PC-9 (cell line): Measurements from ENCODE around the gene GBP4. TPM values are rescaled to one million over a fixed set of nuclear protein-coding genes. Genes with fewer than 3 reads are reported as not detected.

ENCODE experiments used
- BruUV-seq: library from RNA; stranded (reverse); fragments of 400-500 nt; replicated peaks from 2 replicates; lab custom pipeline; 2021; lab: Mats Ljungman, UMichigan
- CTCF ChIA-PET: fragments of 300-600 bp; sonication (Branson Sonifier 250); formaldehyde crosslinking; loops from one replicate; lab custom pipeline; 2022; ENCODE audit warnings: antibody characterized with exemption; lab: Charles Lee
- POLR2A ChIA-PET: fragments of 300-600 bp; sonication (Branson Sonifier 250); formaldehyde crosslinking; loops from one replicate; lab custom pipeline; 2022; ENCODE audit warnings: antibody characterized with exemption; ENCODE audit not compliant: unreplicated experiment; lab: Charles Lee
- DNase-seq, 2 experiments: peaks; one replicate each; pipeline versions ENCODE4 v3.0.0 to v3.0.0-alpha.2; 2015 to 2022; ENCODE audit warnings: mixed read lengths in 1 of 2
- H2AFZ ChIP-seq: fragments of 200-600 bp; sonication (generic); 2 replicates; pipeline ENCODE4 v1.8.1; 2017; ENCODE audit warnings: antibody characterized with exemption
- H3F3A ChIP-seq: fragments of 200-600 bp; sonication (generic); 2 replicates; pipeline ENCODE4 v1.8.1; 2017; ENCODE audit warnings: antibody characterized with exemption, mild to moderate bottlenecking, low read depth; ENCODE audit not compliant: insufficient read depth
- H3K27ac ChIP-seq: fragments of 200-600 bp; sonication (generic); 2 replicates; pipeline ENCODE4 v1.6.1; 2016; ENCODE audit warnings: mixed run types
- H3K27me3 ChIP-seq: fragments of 200-600 bp; sonication (generic); 2 replicates; pipeline ENCODE4 v1.6.1; 2016; ENCODE audit warnings: low read depth, mixed run types; ENCODE audit not compliant: insufficient read depth
- H3K36me3 ChIP-seq: fragments of 200-600 bp; sonication (generic); 2 replicates; pipeline ENCODE4 v1.6.1; 2016; ENCODE audit warnings: low read depth, mixed run types
- H3K4me1 ChIP-seq: fragments of 200-600 bp; sonication (generic); replicated peaks from 2 replicates; pipeline ENCODE4 v1.6.1; 2016; ENCODE audit warnings: mixed run types; ENCODE audit not compliant: insufficient read depth
- H3K4me2 ChIP-seq: fragments of 200-600 bp; sonication (generic); 2 replicates; pipeline ENCODE4 v1.6.1; 2017; ENCODE audit warnings: mixed run types
- H3K4me3 ChIP-seq: fragments of 200-600 bp; sonication (generic); 2 replicates; pipeline ENCODE4 v1.6.1; 2016; ENCODE audit warnings: mixed run types
- H3K79me2 ChIP-seq: fragments of 200-600 bp; sonication (generic); 2 replicates; pipeline ENCODE4 v1.6.1; 2017; ENCODE audit warnings: low read depth, mixed run types
- H3K9me2 ChIP-seq: fragments of 200-600 bp; sonication (generic); 2 replicates; pipeline ENCODE4 v1.8.1; 2017; ENCODE audit warnings: mild to moderate bottlenecking; ENCODE audit not compliant: insufficient read depth
- H3K9me3 ChIP-seq: fragments of 200-600 bp; sonication (generic); 2 replicates; pipeline ENCODE4 v1.8.1; 2016; ENCODE audit warnings: low read depth; ENCODE audit not compliant: insufficient read depth
- H4K20me1 ChIP-seq: fragments of 200-600 bp; sonication (generic); 2 replicates; pipeline ENCODE4 v1.8.1; 2017; ENCODE audit not compliant: insufficient read depth
- CTCF ChIP-seq: fragments of 200-600 bp; sonication (generic); conservative IDR thresholded peaks from 2 replicates; pipeline ENCODE4 v1.6.1; 2017; ENCODE audit warnings: mixed run types, antibody characterized with exemption, mild to moderate bottlenecking, moderate library complexity
- EZH2 ChIP-seq: fragments of 200-600 bp; sonication (generic); IDR thresholded peaks from 2 replicates; pipeline ENCODE4 v1.8.0; 2017; ENCODE audit warnings: antibody characterized with exemption, low read depth
- intact Hi-C: fragments of 100-400 bp; cut with micrococcal nuclease; formaldehyde crosslinking; loops from one replicate; pipeline ENCODE4 v1.10.0; 2022; ENCODE audit not compliant: unreplicated experiment
- total RNA-seq: library from RNA; stranded (reverse); gene quantifications from 2 replicates; pipeline ENCODE4 v1.2.3, GENCODE V29; 2021

Gene GBP4
- total RNA-seq, 1 experiment from 2014 or later: 0.83 TPM

GRCh38 chr1:89179343-89179742, 19.4 kb downstream of the GBP4 start:
- Histone ChIP-seq H2AFZ (no peak overlapping the region), H3K9me2 (no peaks in the 10 kb centered on the region; the same call in 1 of the 2 replicates), H4K20me1 (no peaks in the 10 kb centered on the region), H3K27me3 (no peaks in the 10 kb centered on the region), H3K9me3 (no peaks in the 10 kb centered on the region), H3K79me2 (no peaks in the 10 kb centered on the region), H3K27ac (no peak overlapping the region), H3K36me3 (no peaks in the 10 kb centered on the region), H3K4me2 (no peak overlapping the region), H3K4me3 (no peak overlapping the region), H3F3A (no peaks in the 10 kb centered on the region), H3K4me1 (no peaks in the 10 kb centered on the region)
- peak in 1 of 2 experiments; percentile 20 for DNase-seq
- intact Hi-C loops: no loop called here
- ChIA-PET POLR2A (no interaction called here), CTCF (no interaction called here)
- BruUV-seq: no TSS peak
- no peak for TF ChIP-seq EZH2
- no peak for TF ChIP-seq CTCF

GRCh38 chr1:89176971-89177370, 21.8 kb downstream of the GBP4 start:
- BruUV-seq: no TSS peak
- H3K4me3 ChIP-seq: no peak overlapping the region
- intact Hi-C loops: no loop called here
- H2AFZ ChIP-seq: no peak overlapping the region
- H3K9me3 ChIP-seq: no peaks in the 10 kb centered on the region
- peaks cover 6% of the 10 kb centered on the region; the same call in 1 of the 2 replicates for H3K9me2 ChIP-seq
- CTCF ChIA-PET: no interaction called here
- no peaks in the 10 kb centered on the region for H3K4me1 ChIP-seq
- H3K27me3 ChIP-seq: no peaks in the 10 kb centered on the region
- DNase-seq: no peak
- no peaks in the 10 kb centered on the region for H3F3A ChIP-seq
- no peaks in the 10 kb centered on the region for H4K20me1 ChIP-seq
- no peak overlapping the region for H3K4me2 ChIP-seq
- POLR2A ChIA-PET: no interaction called here
- H3K79me2 ChIP-seq: no peaks in the 10 kb centered on the region
- H3K27ac ChIP-seq: no peak overlapping the region
- TF ChIP-seq CTCF: no peak
- no peak for TF ChIP-seq EZH2
- H3K36me3 ChIP-seq: no peaks in the 10 kb centered on the region

- CTCF ChIA-PET: no interaction called here
- H3F3A ChIP-seq: no peaks in the 10 kb centered on the region
- no peaks in the 10 kb centered on the region for H3K4me1 ChIP-seq
- no peak within 1 kb of the TSS for H3K4me3 ChIP-seq
- no peak for DNase-seq
- no peaks in the 10 kb centered on the region for H4K20me1 ChIP-seq
- intact Hi-C loops: no loop called here
- no peak within 1 kb of the TSS for H3K4me2 ChIP-seq
- no peaks in the 10 kb centered on the region for H3K27me3 ChIP-seq
- peaks cover 6% of the 10 kb centered on the region; the same call in 1 of the 2 replicates for H3K9me2 ChIP-seq
- H2AFZ ChIP-seq: no peak within 1 kb of the TSS
- no peaks in the 10 kb centered on the region for H3K36me3 ChIP-seq
- TF ChIP-seq CTCF (no peak), EZH2 (no peak)
- no peak within 1 kb of the TSS for H3K27ac ChIP-seq
- POLR2A ChIA-PET: no interaction called here
- H3K9me3 ChIP-seq: no peaks in the 10 kb centered on the region
- no peaks in the 10 kb centered on the region for H3K79me2 ChIP-seq
- BruUV-seq: no TSS peak
These were observed 23.0 kb downstream of the GBP4 start, which contains the start of gene GBP7 for GRCh38 chr1:89175601-89176256. Gene GBP7 (minus strand): TSS chr1:89176003. CDS start chr1:89171935, 4,068 bp downstream.
